K562 (cell line): ENCODE data around the gene ATP5PB. TPM values are rescaled to one million over a fixed set of nuclear protein-coding genes. Genes with fewer than 3 reads are reported as not detected.

ENCODE experiments used
- BHLHE40 ChIP-seq: IDR thresholded peaks from 2 replicates; pipeline ENCODE4 v1.6.1; 2011; ENCODE audit warnings: low read length, improper control_type of control experiment
- CUX1 ChIP-seq: fragments of 200-800 bp; sonication (Bioruptor generic); IDR thresholded peaks from 2 replicates; pipeline ENCODE4 v1.6.1; 2016; ENCODE audit warnings: missing genetic modification characterization, missing compliant biosample characterization
- DPF2 ChIP-seq: fragments of 450-650 bp; IDR thresholded peaks from 2 replicates; pipeline ENCODE4 v1.6.1; 2016
- GTF3C2 ChIP-seq: IDR thresholded peaks from 3 replicates; pipeline ENCODE4 v1.6.1; 2011; ENCODE audit warnings: borderline replicate concordance, mild to moderate bottlenecking, moderate library complexity; ENCODE audit not compliant: insufficient read length; ENCODE audit errors: extremely low read depth
- HLTF ChIP-seq: fragments of 450-650 bp; IDR thresholded peaks from 2 replicates; pipeline ENCODE4 v1.6.1; 2016
- KAT8 ChIP-seq: fragments of 450-650 bp; IDR thresholded peaks from 2 replicates; pipeline ENCODE4 v1.6.1; 2016; ENCODE audit warnings: low read depth, mild to moderate bottlenecking
- MAFK ChIP-seq: IDR thresholded peaks from 2 replicates; pipeline ENCODE4 v1.6.1; 2011; ENCODE audit warnings: low read length, improper control_type of control experiment
- RCOR1 ChIP-seq, 2 experiments: IDR thresholded peaks; 2 replicates each; pipeline ENCODE4 v1.6.1; 2012; ENCODE audit warnings: low read depth in 2 of 2, low read length in 2 of 2, borderline replicate concordance in 1 of 2, improper control_type of control experiment in 1 of 2
- RFX7 ChIP-seq: fragments of 250-450 bp; sonication (Bioruptor Pico); IDR thresholded peaks from 2 replicates; pipeline ENCODE4 v1.5.1; 2021; ENCODE audit warnings: mild to moderate bottlenecking
- SNAPC5 ChIP-seq: fragments of 250-450 bp; sonication (Bioruptor Pico); IDR thresholded peaks from 2 replicates; pipeline ENCODE4 v1.8.0; 2021; ENCODE audit warnings: moderate library complexity, mild to moderate bottlenecking, inconsistent platforms
- YY1 ChIP-seq, 3 experiments: IDR thresholded peaks; 2 replicates each; pipeline ENCODE4 v1.6.1; 2011; ENCODE audit warnings: low read length in 2 of 3, mild to moderate bottlenecking in 2 of 3, moderate library complexity in 2 of 3, borderline replicate concordance in 1 of 3, control low read depth in 1 of 3, low read depth in 1 of 3; ENCODE audit not compliant: insufficient read depth in 3 of 3, insufficient replicate concordance in 2 of 3, control insufficient read depth in 1 of 3, insufficient read length in 1 of 3; ENCODE audit errors: extremely low read depth in 1 of 3
- ZBTB9 ChIP-seq: fragments of 450-650 bp; formaldehyde crosslinking; IDR thresholded peaks from 2 replicates; pipeline ENCODE4 v1.4.0; 2020; ENCODE audit warnings: mild to moderate bottlenecking, moderate library complexity
- ZNF384 ChIP-seq: IDR thresholded peaks from 2 replicates; pipeline ENCODE4 v1.6.1; 2012; ENCODE audit warnings: low read depth, low read length, improper control_type of control experiment
- polyA plus RNA-seq, 8 experiments: library from polyadenylated mRNA; depleted of rRNA in 4 of 8; stranded (reverse) in 5 of 8; unstranded in 3 of 8; fragments of >200 nt; fragmentation: Nextera tagmentation in 2 of 8; fragmentation: Illumina TruSeq in 1 of 8; extraction: Ambion mirVana in 2 of 8; extraction: Trizol in 1 of 8; gene quantifications; 2 replicates each; pipeline versions ENCODE4 v1.2.1 to v1.2.3, GENCODE V29; 2011 to 2014; ENCODE audit warnings: inconsistent platforms in 1 of 8, missing spikeins in 1 of 8
- total RNA-seq, 7 experiments: library from RNA; depleted of rRNA in 6 of 7; stranded (reverse); fragments of >200 nt in 6 of 7; fragmentation: Illumina TruSeq in 2 of 7; extraction: Trizol in 2 of 7; gene quantifications; 2 replicates each; pipeline versions ENCODE4 v1.2.1 to v1.2.3, GENCODE V29; 2011 to 2021; ENCODE audit warnings: low replicate concordance in 1 of 7

Gene ATP5PB
- total and polyA plus RNA-seq, 9 of the 15 experiments (the other 6 are each of a cell fraction or from before 2014, with no cell fraction given), result 651 to 2,735 (median 1,061) TPM

- peak in 1 of 3 experiments; percentile 21 for TF ChIP-seq YY1 (IDR thresholded peaks at IDR 0.05; ENCODE audit: borderline replicate concordance in 1 of 3, control insufficient read depth in 1 of 3, extremely low read depth in 1 of 3, insufficient read depth in 3 of 3, insufficient read length in 1 of 3, insufficient replicate concordance in 2 of 3, low read depth in 1 of 3, low read length in 2 of 3)
- peak in 1 of 2 experiments; percentile 47; a peak in 1 of 4 replicates for TF ChIP-seq RCOR1 (IDR thresholded peaks at IDR 0.05; ENCODE audit: borderline replicate concordance in 1 of 2, low read depth in 2 of 2, low read length in 2 of 2)
- TF ChIP-seq CUX1 (CRISPR knock-in tag), result no peak
- TF ChIP-seq HLTF, result no peak
- no peak for TF ChIP-seq SNAPC5 (CRISPR knock-in tag)
- peak; percentile 81 for TF ChIP-seq ZNF384
- TF ChIP-seq BHLHE40, result 0 out of 2 replicates have a peak, but pooled peaks have one; percentile 43
- no peak for TF ChIP-seq DPF2
- TF ChIP-seq ZBTB9 (CRISPR knock-in tag), result no peak
- TF ChIP-seq MAFK, result peak; percentile 39
- no peak for TF ChIP-seq KAT8
- TF ChIP-seq GTF3C2, result no peak
- TF ChIP-seq RFX7 (CRISPR knock-in tag), result no peak
Measured at GRCh38 chr1:111481387-111482221, 32.3 kb downstream of the ATP5PB start (continued).
